ENCODE measurements around the gene TLE3.
"Not testable (repeated sequence)": the region's sequence is repeated elsewhere in the genome, so short reads cannot be mapped to it uniquely, and the experiment has no call there.

The TLE3 gene

GRCh38 chr15:70142072-70142321, 44.3 kb upstream of the TLE3 start:
- no peak for DNase-seq (ENCODE audit: low read depth)
- TF ChIP-seq, protein P1, sequence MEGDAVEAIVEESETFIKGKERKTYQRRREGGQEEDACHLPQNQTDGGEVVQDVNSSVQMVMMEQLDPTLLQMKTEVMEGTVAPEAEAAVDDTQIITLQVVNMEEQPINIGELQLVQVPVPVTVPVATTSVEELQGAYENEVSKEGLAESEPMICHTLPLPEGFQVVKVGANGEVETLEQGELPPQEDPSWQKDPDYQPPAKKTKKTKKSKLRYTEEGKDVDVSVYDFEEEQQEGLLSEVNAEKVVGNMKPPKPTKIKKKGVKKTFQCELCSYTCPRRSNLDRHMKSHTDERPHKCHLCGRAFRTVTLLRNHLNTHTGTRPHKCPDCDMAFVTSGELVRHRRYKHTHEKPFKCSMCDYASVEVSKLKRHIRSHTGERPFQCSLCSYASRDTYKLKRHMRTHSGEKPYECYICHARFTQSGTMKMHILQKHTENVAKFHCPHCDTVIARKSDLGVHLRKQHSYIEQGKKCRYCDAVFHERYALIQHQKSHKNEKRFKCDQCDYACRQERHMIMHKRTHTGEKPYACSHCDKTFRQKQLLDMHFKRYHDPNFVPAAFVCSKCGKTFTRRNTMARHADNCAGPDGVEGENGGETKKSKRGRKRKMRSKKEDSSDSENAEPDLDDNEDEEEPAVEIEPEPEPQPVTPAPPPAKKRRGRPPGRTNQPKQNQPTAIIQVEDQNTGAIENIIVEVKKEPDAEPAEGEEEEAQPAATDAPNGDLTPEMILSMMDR (IDR thresholded peaks at IDR 0.05; ENCODE audit: control insufficient read depth, extremely low read depth, insufficient read depth) = no peak
- H3K4me3 ChIP-seq (ENCODE audit: low read depth, low read length) = no peak overlapping the region

DNA sequence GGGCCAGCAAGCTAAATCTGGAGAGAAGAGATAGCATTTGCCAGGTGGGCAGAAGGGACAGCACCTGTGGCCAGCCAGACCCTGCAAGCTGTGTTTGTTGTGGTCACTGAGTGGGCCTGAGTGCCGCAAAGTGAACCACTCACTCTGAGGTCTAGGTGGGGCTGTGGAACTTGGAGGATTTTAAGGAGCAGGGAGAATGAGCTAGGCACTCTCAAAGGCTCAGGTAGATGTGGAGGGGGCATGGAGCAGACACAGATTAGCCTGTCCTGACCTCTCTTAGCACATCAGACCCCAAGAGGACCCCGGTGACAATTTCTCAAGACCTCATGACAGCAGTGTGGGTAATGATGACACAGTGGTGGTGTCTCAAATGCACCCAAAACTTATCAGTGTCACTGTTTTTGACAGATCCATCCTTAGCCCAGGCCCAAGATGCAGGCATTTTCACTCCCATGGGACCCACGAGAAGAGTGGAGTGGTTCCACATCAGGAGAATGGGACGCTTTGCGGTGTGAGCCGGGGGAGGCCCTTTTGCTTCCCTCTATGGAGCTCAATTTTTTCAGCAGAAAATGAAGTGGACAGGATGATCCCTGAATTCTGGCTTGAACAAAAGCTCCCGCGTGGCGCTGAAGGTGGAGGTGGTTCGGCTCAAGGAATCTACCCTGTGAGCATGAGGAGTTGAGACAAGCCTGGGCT, 43.8 kb upstream of the TLE3 start:
- TF ChIP-seq, protein P1 (IDR thresholded peaks at IDR 0.05; ENCODE audit: control insufficient read depth, extremely low read depth, insufficient read depth) = no peak
- DNase-seq (ENCODE audit: low read depth) = no peak
- no peak overlapping the region for H3K4me3 ChIP-seq (ENCODE audit: low read depth, low read length)

GRCh38 chr15:70140543-70141375, 43.0 kb upstream of the TLE3 start:
- H3K4me3 ChIP-seq (ENCODE audit: low read depth, low read length) = no peak overlapping the region
- no peak for DNase-seq (ENCODE audit: low read depth)

DNA sequence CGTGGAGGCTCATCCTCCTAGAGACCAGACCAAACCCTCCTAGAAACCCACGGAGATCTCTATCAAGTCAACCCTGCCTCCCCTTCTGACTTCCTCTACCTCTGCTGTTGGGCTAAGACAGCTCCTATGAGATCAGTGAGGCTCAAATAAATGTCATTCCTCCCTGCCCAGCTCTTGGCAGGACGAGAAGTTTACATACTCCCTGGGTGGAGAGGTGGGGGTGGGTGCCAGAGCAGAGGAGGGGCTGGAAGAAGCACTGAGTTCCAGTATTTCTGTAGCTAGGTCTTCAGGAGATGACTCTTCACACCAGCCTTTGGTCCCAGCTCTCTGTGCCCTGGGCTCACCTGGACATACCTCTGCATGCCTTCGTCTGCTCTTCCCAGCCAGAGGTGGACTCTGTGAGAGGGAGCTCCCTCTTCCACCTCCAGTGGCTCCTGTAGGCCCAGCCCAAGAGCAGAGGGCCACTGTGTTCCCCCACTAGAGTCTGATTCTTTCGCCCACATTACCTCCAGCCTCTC, 42.4 kb upstream of the TLE3 start:
- DNase-seq (ENCODE audit: low read depth) = no peak
- TF ChIP-seq, protein P1 (IDR thresholded peaks at IDR 0.05; ENCODE audit: control insufficient read depth, extremely low read depth, insufficient read depth) = no peak
- H3K4me3 ChIP-seq (ENCODE audit: low read depth, low read length) = no peak overlapping the region

More at GRCh38 chr15:70140543-70141375, 43.0 kb upstream of the TLE3 start:
- TF ChIP-seq, protein P1 (IDR thresholded peaks at IDR 0.05; ENCODE audit: control insufficient read depth, extremely low read depth, insufficient read depth) = no peak

- TF ChIP-seq, protein P1 (IDR thresholded peaks at IDR 0.05; ENCODE audit: control insufficient read depth, extremely low read depth, insufficient read depth) = no peak
- no peak overlapping the region for H3K4me3 ChIP-seq (ENCODE audit: low read depth, low read length)
- no peak for DNase-seq (ENCODE audit: low read depth)
Observed at GRCh38 chr15:70137967-70138366, 40.2 kb upstream of the TLE3 start.

DNA sequence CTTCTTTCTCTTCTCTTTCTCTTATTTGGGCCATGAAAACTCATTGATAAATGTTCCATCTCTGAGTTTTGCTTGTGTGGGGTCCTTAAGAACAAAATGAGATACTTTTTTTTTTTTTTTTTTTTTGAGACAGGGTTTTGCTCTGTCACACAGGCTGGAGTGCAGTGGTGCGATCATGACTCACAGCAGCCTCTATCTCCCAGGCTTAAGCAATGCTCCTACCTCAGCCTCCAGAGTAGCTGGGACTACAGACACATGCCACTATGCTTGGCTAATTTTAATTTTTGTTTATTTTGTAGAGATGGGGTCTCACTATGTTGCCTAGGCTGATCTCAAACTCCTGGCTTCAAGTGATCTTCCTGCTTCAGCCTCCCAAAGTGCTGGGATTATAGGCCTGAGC, 39.3 kb upstream of the TLE3 start:
- DNase-seq (ENCODE audit: low read depth); H3K4me3 ChIP-seq (ENCODE audit: low read depth, low read length): not testable (repeated sequence)

DNA sequence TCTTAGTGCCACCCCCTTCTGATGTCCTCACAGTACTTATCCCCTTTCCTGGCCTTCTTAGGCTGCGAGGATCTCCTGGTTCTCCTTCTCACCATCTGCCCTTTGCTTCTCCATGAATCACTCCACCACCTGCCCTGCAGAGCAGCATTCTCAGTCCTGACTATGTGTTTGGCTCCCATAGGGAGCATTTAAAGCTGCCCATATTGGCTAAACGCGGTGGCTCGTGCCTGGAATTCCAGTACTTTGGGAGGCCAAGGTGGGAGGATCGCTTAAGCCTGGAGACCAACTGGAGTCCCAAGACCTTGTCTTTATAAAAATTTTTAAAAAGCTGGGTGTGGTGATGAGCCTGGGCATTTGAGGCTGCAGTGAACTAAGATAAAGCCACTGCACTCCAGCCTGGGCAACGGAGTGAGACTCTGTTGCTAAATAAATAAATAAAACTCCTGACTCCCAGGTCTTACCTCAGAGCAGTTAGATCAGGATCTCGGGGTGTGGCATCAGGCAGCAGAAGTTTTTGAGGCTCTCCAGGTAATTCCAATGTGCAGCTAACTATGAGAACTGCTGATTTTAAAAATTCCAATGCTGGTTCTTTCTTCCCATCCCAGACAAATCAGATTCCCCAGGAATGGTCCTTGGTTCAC, 36.2 kb upstream of the TLE3 start:
- TF ChIP-seq, protein P1 (IDR thresholded peaks at IDR 0.05; ENCODE audit: control insufficient read depth, extremely low read depth, insufficient read depth) = no peak
- H3K4me3 ChIP-seq (ENCODE audit: low read depth, low read length) = no peak overlapping the region
- DNase-seq (ENCODE audit: low read depth) = no peak

All from LNCaP clone FGC (cell line).